NCI-H345 (cell line): ENCODE data around the gene GOLGA8T.
"Not testable (repeated sequence)": the region's sequence is repeated elsewhere in the genome, so short reads cannot be mapped to it uniquely, and the experiment has no call there.

Experiments used
- DNase-seq: peaks from one replicate; lab custom pipeline; 2025; lab: John Stamatoyannopoulos, UW

GOLGA8T gene, protein sequence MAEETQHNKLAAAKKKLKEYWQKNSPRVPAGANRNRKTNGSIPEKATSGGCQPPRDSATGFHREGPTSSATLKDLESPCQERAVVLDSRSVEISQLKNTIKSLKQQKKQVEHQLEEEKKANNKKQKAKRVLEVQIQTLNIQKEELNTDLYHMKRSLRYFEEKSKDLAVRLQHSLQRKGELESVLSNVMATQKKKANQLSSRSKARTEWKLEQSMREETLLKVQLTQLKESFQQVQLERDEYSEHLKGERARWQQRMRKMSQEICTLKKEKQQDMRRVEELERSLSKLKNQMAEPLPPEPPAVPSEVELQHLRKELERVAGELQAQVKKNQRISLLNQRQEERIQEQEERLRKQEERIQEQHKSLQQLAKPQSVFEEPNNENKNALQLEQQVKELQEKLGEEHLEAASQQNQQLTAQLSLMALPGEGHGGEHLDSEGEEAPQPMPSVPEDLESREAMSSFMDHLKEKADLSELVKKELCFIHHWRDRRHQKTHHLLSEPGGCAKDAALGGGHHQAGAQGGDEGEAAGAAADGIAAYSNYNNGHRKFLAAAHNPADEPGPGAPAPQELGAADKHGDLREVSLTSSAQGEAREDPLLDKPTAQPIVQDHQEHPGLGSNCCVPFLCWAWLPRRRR

DNA sequence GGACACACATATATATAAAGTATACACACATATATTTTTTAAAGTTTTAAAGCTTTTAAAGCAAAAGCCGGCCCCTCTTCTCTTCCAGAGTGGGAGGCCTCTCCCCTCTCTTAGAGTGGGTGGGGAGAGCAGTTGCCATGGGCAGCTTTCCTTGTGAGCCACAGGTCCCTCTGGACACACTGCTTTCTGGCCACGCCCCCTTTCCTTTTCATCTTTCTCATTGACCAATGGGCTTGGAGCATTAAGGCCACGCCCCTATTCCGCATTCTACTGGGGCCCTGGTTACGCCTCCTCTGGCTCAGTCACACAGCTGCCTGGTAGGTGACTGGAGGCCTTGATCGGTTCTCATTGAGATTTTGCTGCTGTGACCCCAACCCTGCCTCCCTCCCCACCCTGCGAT lies at the start of gene GOLGA8T:
GOLGA8T (plus strand) TSS at position 301 of the 400 bp plus-strand sequence; CDS start at position 399, 98 bp downstream.
- not testable (repeated sequence) for DNase-seq

DNA sequence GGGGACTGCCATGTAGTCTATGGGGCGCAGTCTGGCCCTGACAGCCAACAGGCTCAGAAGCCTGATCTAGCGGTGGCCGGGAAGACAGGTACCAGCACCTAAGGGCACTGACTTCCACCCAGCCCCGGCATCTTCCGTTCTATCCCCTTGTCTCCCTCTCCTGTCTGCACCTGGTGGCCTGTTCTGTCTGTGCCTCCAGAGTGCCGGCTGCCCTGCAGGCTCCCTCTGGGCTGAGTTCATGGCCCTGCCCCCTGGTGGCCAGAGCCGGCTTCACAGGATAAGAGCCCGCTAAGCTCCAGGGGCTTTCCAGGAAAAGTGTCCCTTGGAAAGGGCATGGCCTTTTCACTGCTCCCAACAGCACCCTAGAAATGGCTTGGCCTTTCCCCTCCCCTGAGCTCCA lies 37.0 kb upstream of the GOLGA8T start:
- DNase-seq, result not testable (repeated sequence)

DNA sequence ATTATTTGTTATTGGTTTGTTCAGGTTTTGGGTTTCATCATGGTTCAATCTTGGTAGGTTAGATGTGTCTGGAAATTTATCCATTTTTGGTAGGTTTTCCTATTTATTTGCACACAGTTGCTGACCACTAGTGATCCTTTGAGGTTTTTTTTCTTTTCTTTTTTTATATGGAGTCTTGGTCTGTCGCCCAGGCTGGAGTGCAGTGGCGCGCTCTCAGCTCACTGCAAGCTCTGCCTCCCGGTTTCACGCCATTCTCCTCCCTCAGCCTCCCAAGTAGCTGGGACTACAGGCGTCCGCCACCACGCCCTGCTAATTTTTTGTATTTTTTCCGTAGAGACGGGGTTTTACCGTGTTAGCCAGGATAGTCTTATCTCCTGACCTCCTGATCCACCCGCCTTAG lies 32.0 kb upstream of the GOLGA8T start:
- not testable (repeated sequence) for DNase-seq

DNA sequence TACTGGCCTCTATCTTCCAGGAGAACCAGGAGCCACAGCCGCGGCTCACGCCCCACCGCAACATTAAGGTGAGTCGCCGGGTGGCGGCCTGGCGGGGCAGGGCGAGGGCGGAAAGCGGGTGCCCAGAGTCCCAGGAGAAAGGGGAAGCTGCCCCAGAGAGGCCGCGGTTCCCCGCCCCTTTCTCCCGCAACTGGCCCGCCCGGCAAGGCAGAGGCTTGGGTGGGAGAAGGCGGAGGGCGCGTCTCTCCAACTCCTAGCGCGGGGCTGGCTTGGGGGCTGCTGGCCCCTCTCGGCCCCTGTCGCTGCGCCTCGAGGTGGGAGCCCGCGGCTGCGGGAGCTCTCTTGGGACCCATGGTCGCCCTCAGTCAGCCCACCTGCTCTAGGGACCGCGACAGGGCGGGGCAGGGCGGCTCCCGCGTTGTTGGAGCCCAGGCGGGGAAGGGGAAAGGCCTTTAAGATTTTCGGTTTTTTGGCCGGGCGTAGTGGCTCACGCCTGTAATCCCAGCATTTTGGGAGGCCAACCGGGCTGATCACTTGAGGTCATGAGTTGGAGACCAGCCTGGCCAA lies 30.8 kb upstream of the GOLGA8T start:
- DNase-seq, result not testable (repeated sequence)

DNA sequence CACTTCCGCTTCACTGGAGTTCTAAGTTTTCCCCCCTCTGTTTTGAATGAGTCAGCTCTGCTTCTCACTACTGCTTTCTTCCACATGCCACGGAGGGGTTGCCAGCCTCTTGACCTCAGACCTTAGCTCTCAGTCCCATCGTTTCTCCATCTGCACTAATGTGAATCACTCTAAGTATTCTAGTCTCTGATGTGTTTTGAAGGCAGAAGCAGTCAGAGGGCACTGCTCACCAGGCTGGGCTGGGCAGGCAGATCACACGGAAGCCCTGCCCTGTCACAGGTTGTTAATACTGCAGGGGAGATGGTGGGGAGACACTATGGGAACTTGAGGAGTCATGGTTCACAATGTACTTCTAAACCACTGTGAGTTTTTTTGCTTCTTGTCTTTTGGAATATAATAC lies 24.3 kb upstream of the GOLGA8T start:
- DNase-seq, result not testable (repeated sequence)

DNA sequence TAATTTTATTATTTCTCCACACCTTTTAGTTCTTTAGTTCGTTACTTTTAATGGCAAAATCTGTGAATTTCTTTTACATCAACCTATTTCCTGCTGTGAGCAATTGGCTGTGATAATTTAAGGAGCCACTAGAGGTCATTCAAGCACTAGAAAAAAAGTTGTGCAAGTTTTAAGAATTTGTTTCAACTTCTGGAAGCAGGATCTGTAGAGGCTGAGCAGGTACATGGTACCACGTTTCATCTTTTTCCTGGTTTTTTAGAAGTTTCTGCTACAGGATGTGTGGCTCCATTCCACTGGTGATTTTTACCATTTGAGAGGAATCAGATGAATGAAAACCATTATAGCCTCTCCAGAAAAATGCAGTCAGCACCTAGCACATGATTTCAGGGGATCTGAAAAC lies 4.8 kb upstream of the GOLGA8T start:
- DNase-seq, result not testable (repeated sequence)

DNA sequence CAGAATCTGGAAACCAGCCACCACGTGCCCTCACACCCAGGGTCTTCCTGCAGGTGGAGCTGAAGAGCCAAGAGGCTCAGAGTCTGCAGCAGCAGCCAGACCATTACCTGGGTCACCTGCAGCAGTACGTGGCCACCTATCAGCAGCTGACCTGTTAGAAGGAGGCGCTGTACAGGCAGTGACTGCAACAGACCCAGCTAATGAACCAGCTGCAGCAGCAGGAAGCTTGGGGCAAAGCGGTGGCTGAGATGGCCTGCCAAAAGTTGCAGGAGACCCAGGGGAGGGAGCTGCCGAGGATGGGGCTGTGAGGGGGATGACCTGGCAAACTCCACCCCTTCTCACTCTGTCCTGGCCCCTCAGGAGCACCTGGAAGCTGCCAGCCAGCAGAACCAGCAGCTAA lies 8.4 kb downstream of the GOLGA8T start:
- DNase-seq, result not testable (repeated sequence)

DNA sequence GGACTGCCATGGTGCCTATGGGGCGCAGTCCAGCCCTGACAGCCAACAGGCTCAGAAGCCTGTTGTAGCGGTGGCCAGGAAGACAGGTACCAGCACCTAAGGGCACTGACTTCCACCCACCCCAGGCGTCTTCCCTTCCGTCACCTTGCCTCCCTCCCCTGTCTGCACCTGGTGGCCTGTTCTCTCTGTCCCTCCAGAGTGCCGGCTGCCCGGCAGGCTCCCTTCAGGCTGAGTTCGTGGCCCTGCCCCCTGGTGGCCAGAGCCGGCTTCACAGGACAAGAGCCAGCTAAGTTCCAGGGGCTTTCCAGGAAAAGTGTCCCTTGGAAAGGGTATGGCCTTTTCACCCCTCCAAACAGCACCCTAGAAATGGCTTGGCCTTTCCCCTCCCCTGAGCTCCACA lies 15.0 kb downstream of the GOLGA8T start:
- DNase-seq, result not testable (repeated sequence)

DNA sequence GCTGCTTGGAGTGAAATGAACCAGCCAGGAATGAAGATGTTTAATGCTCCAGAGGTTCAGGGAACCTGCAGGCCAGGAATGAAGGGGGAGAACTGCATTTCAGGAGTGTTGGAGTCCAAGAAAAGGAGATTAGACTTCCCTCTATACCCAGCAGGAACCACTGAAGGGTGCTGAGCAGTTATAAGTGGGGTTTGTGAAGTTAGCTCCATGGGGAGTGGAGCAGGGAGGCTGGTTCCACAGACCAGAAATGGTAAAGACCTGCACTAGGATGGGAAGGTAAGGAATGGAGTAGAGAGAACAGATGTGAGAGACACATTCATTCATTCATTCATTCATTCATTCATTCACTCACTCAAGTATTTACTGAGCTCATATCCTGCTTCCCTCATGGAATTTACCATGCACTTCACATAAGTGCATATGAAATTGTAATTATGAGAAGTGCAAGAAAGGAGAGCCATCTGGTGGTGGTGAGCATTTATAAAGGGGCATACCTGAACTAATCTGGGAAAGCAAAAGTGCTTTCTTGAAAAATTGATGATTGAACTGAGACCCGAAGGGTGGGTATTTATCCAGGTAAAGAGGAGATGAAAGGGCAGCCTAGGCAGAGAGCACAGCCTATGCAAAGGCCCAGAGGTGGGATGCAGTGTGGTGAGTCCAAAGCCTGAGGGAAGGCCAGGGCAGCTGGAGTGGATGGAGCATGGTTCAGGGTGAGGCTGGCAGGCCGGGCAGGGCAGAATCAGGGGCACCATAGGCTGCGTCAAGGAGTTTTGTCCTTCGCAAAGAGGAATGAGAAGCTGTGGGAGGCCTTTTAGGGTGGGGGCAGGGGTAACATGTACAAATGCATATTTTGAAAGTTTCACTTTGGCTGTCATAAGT lies 27.9 kb downstream of the GOLGA8T start:
- DNase-seq, result not testable (repeated sequence)

DNA sequence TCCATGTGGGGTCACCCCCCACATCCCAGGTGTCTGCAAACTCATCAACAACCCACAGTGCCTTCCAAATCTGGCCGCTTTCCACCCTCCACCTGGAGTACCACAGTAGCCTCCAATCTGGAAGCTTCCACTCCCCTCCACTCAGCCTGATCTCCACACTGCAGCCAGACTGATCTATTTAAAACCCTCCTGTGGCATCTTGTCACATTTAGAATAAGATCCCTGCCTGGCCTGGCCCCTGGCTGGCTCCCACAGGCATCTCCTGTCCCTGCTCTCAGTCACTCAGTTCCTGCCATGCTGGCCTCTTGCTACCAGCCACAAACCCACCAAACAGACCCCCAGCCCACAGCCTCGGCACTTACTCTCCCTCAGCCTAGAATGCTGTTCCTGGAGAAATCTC lies 28.9 kb downstream of the GOLGA8T start:
- DNase-seq, result not testable (repeated sequence)

DNA sequence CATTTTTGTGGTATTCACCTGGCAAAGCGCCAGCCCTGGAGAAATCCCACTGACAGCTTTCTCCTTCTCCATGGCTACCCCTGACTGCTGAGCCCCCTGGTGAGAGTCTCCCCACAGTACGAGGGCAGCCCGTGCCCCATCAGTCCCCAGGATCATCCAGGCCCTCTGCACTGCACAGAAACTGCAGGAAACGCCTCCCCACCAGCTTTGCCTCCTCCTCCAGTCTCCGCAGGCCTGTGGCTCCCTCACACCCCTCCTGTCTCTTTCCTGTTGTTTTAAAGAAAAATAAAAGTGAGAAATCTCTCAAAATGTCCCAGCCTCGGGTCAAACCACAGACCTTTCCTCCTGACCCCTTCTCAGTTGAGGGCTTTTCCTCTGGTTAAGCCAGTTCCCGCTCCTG lies 29.4 kb downstream of the GOLGA8T start:
- not testable (repeated sequence) for DNase-seq

DNA sequence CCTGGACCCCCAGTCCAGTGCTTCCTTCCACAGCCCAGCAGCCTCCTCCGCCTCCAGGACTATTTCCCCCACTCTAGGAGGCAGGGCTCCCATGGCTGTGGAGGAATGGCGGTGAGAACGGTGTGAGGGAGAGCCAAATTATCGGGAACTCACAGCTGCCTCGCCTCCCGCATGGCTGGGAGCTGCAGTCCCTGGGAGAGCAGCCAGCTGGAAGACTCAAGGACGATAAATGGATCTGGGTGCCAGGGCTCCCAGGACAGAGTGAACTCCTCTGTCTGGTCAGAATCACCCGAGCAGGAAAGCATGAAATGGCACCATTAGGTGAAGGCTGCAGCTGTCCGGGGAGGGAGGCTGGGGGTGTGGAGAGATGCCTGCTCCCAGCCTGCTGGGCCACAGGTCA lies 32.6 kb downstream of the GOLGA8T start:
- not testable (repeated sequence) for DNase-seq

DNA sequence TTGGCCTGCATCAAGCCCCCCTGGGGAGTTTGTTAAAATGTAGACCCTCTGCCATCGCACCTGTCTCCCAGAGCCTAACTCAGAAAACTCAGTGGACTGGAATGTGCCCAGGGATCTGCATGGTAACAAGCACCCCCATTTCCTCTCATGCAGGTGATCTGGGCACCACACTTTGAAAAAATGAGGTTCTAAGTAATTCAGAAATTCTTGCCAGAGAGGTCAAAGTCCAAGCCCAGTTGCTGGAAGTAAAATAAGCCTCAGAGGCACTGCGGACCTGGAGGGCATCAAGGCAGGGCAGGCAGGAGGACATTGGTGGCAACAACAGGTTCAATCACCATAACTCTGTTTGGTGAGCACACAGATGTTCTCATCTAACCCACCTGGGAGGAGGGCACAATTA lies 33.0 kb downstream of the GOLGA8T start:
- not testable (repeated sequence) for DNase-seq

DNA sequence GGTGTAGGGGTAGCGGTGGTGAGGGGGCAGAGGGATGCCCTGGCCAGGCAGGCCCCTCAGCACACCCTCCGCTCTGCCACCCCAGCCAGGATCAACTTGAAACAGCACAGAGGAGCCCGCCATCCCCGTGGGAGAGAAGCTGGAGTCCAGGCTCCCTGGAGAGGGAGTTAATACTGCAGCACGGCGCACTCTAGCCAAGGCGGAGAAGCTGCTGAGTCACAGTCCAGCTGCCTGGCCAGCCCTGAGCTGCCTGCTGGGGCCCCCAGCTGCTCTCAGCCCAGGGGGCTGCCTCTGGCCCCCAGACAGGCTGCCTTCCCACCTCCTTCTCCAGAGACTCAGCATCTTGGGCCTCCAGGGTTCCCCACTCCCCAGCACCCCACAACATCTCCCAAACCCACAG lies 36.6 kb downstream of the GOLGA8T start:
- not testable (repeated sequence) for DNase-seq

DNA sequence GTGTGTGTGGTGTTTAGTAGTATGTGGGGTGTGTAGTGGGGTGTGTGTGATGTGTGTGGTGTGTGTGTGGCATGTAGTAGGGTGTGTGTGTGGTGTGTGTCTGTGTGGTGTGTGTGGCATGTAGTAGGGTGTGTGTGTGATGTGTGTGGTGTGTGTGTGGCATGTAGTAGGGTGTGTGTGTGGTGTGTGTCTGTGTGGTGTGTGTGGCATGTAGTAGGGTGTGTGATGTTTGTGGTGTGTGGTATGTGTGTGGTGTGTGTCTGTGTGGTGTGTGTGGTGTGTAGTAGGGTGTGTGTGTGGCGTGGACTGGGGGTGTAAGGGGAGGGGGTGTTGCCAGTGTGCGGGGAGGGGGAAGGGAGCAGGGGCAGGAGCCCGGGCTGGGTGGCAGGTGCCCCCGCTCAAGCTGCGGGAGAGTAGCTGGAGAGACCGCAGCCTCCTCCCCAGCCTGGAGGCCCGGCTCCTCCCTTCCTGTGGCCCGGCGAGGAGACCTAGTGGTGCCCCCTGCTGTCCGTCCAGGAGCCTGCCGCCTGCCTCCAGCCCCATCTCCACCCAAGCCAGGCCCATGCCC lies 38.3 kb downstream of the GOLGA8T start:
- not testable (repeated sequence) for DNase-seq

DNA sequence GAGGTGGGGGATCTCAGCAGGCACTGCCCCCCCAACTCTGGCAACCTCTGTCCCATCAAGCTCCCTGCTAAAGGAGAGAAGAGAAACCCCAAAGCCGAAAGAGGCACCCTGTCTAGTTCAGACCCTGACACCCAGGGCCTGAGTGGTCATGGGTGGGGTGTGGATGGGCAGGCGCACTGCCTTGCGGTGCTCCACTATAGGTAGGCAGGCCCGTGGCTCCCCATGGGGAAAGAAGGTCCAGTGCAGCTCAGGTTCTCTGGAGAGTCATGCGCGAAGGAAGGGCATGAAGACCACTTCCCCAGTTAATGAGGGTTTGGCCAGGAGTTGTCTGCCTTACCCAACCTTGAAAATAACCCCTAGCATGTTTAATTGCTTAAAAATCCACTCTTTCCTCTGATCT lies 40.4 kb downstream of the GOLGA8T start:
- DNase-seq, result not testable (repeated sequence)

DNA sequence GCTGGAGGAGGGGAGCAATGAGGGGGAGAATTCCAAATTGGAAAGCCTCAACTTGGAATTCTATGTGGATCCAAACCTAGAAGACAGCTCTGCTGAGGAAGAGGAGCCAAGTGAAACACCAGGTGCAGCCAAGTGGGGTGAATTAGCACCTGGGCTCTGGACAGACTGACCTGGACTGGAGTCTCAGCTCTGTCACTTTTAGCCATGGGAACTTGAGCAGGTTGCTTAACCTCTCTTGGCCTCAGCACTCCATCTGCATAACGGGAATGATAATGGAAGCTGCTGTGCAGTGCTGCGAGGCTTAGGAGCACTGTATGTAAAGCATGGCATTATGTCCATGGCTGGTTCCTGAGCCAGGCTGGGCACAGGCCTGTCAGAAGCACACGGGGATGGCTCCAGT lies 41.8 kb downstream of the GOLGA8T start:
- not testable (repeated sequence) for DNase-seq

DNA sequence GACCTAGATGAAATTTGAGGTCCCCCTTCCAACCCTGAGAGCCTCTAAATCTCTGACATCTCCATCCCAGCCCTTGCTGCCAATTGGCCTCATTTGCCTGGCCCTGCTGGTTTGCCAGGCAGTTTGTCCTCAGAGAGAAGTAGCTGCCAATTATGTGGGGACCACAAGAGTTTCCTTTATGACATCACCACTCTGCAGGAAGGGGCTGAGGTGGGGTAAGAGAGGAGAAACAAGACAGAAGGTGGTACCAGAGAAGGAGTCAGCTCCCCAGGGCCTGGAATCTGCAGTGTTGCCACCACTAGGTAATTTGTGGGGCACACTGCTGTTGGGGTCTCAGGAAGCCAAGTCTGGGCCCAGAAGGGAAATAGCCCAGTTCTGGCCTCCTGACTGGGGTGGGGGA lies 45.0 kb downstream of the GOLGA8T start:
- DNase-seq, result not testable (repeated sequence)

DNA sequence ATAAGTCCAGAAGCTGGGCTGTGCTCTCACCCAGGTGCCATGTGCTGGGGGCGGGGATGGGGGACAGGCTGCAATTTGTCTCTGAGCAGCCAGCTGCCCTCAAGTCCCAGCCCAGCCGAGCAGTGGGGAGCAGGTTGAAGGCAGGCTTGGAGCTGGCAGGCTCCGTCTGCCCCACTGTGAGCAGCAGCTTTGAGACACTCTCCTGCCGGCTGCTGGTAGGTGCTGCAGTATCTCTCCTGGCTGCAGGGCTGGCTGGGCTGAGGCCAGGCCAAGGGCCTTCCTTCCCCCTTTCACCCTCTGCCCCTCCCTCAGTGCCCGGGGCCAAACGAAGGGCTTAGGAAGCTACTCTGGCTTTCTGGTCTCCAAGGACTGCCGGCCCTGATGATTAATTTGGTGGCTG lies 50.6 kb downstream of the GOLGA8T start:
- DNase-seq, result not testable (repeated sequence)

DNA sequence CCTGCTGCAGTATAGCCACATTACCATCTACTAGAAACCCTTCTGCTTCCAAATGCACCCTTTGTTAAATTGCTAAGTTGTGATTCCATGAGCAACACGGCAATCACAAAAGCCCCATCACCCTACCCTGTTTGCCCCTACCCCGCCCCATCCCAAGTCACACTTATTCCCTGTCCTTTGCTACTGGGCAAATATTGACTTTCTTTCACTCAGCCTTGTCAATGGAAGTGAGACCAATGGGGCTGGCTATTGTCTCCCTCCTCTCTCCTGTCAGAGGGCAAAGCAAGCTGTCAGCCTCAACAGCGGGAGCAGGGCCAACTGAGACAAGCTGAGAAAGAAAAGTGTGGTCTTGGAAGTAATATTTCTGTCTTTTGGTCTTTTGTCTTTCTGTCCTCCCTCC lies 52.6 kb downstream of the GOLGA8T start:
- DNase-seq, result not testable (repeated sequence)

DNA sequence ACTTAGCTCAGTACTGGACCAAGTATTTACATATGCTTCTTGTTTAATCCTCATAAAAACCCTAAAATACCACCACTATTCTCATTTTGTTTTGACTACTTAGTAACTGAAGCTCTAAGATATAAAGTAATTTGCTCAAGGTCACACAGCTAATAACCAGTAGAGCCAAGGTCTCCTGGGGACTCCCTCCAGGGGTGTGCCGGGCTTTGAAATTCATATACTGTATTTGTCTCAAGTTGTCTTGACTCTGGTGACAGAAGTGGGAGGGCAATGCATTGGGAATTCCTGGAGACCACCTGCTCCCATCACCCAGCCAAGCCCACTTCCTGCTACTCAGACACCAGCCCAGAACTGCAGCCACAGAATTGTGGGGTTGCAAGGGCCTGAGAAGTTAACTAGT lies 54.9 kb downstream of the GOLGA8T start:
- not testable (repeated sequence) for DNase-seq

DNA sequence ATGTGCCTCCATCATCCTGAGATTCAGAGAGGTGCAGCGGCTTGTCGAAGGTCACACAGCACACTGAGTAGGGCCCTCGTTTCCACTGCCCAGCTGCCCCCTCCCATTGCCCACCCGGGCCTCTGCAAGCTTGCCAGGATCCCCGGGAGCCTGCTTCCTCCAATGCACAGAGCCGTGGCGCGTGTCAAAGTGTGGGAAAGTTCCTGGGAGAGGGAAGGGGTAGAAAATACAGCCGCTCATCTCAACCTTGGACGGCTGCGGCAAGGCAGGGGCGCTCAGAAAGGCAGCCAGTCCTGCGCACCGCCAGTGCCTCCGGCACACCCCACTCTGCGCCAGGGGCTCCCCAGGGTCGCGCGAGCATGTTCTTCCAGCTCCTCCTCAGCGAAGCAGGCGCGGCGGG lies 56.3 kb downstream of the GOLGA8T start:
- not testable (repeated sequence) for DNase-seq
